Measurements from ENCODE around the gene RXRB. TPM values are rescaled to one million over a fixed set of nuclear protein-coding genes. Genes with fewer than 3 reads are reported as not detected.

The RXRB gene
- total RNA-seq, result 22.8 and 23.8 TPM in 2 replicates

GRCh38 chr6:33200219-33201146 lies at the start of gene RXRB, which contains the start of gene SLC39A7:
Gene RXRB, minus strand, starts transcription at chr6:33200665. Its CDS starts 189 bp downstream, at chr6:33200476.
Gene SLC39A7, plus strand, starts transcription at chr6:33200867. Its CDS starts 379 bp downstream, at chr6:33201246.

GRCh38 chr6:33208091-33208967 lies 7.9 kb upstream of the RXRB start, which contains the start of gene RING1:
Gene RING1, plus strand, starts transcription at chr6:33208500. Its CDS starts 323 bp downstream, at chr6:33208823.

GRCh38 chr6:33204415-33205190 lies 4.1 kb upstream of the RXRB start, which contains the start of gene HSD17B8:
Gene HSD17B8, plus strand, starts transcription at chr6:33204655. Its CDS starts 14 bp downstream, at chr6:33204669.

GRCh38 chr6:33192105-33192646 lies 8.3 kb downstream of the RXRB start, which contains the start of gene COL11A2:
Gene COL11A2, minus strand, starts transcription at chr6:33192467. Its CDS starts 227 bp downstream, at chr6:33192240.

Other genes with a start within 250 kb of the RXRB start
- gene HLA-DMA, start 247.6 kb downstream of the RXRB start, total RNA-seq, result 2.1 and 6.2 TPM in 2 replicates
- gene BRD2, start 232.1 kb downstream of the RXRB start, total RNA-seq, result 63.7 and 73.2 TPM in 2 replicates
- not detected in 2 replicates for gene HLA-DOA, start 191.1 kb downstream of the RXRB start, total RNA-seq
- gene HLA-DPA1, start 127.0 kb downstream of the RXRB start, total RNA-seq, result 1.9 and 2.8 TPM in 2 replicates
- 22.3 and 26.8 TPM in 2 replicates for gene HLA-DPB1, start 124.7 kb downstream of the RXRB start, total RNA-seq
- 0.19 and 0.56 TPM in 2 replicates for gene COL11A2, start 8.2 kb downstream of the RXRB start, total RNA-seq
- gene SLC39A7, start 202 bp upstream of the RXRB start, total RNA-seq, result 145 and 250 TPM in 2 replicates
- 4.6 and 9.0 TPM in 2 replicates for gene HSD17B8, start 4.0 kb upstream of the RXRB start, total RNA-seq
- gene RING1, start 7.8 kb upstream of the RXRB start, total RNA-seq, result 22.8 TPM in 2 replicates
- gene VPS52, start 71.2 kb upstream of the RXRB start, total RNA-seq, result 33.8 and 34.1 TPM in 2 replicates
- gene RPS18, start 71.4 kb upstream of the RXRB start, total RNA-seq, result 3,557 and 4,080 TPM in 2 replicates
- gene B3GALT4, start 76.5 kb upstream of the RXRB start, total RNA-seq, result 1.5 and 2.5 TPM in 2 replicates
- gene WDR46, start 88.6 kb upstream of the RXRB start, total RNA-seq, result 106 and 132 TPM in 2 replicates
- 49.3 and 78.0 TPM in 2 replicates for gene PFDN6, start 88.9 kb upstream of the RXRB start, total RNA-seq
- gene RGL2, start 98.3 kb upstream of the RXRB start, total RNA-seq, result 17.5 and 20.1 TPM in 2 replicates
- 29.5 and 50.7 TPM in 2 replicates for gene TAPBP, start 113.4 kb upstream of the RXRB start, total RNA-seq
- gene ZBTB22, start 117.1 kb upstream of the RXRB start, total RNA-seq, result 11.9 and 20.0 TPM in 2 replicates
- 37.8 and 57.7 TPM in 2 replicates for gene DAXX, start 122.3 kb upstream of the RXRB start, total RNA-seq
- 5.9 and 52.1 TPM in 2 replicates for gene KIFC1, start 191.2 kb upstream of the RXRB start, total RNA-seq
- gene PHF1, start 210.3 kb upstream of the RXRB start, total RNA-seq, result 14.8 and 32.4 TPM in 2 replicates
- 87.4 and 143 TPM in 2 replicates for gene CUTA, start 217.4 kb upstream of the RXRB start, total RNA-seq
- 2.7 and 2.8 TPM in 2 replicates for gene SYNGAP1, start 219.4 kb upstream of the RXRB start, total RNA-seq

All from regular cardiac myocyte (primary cell).